Small intestine (tissue), 16 donors: ENCODE measurements around the gene RBMS1. TPM values are rescaled to one million over a fixed set of nuclear protein-coding genes. Genes with fewer than 3 reads are reported as not detected.
A peak's percentile ranks its signal among the peaks of the same experiment; 100 is the strongest.

Experiments used
- DNase-seq, 2 donors: peaks; one replicate each; pipeline versions ENCODE4 v3.0.0 to v3.0.0-alpha.2; 2013
- FAIRE-seq: peaks from 2 replicates; lab custom pipeline; 2012; peaks lifted over from hg19 to GRCh38; lab: Jason Lieb, UNC
- H3K27ac ChIP-seq, 3 donors: one replicate each; pipeline ENCODE4 v1.5.1; 2013; ENCODE audit warnings: low read length in 2 of 3, mild to moderate bottlenecking in 2 of 3, control low read depth in 1 of 3, inconsistent platforms in 1 of 3, low read depth in 1 of 3, moderate library complexity in 1 of 3
- H3K27me3 ChIP-seq, 3 donors: one replicate each; pipeline ENCODE4 v1.6.1; 2013; ENCODE audit warnings: low read length in 3 of 3, inconsistent platforms in 1 of 3; ENCODE audit not compliant: control insufficient read depth in 3 of 3, insufficient read depth in 3 of 3
- H3K36me3 ChIP-seq, 3 donors: one replicate each; pipeline ENCODE4 v1.6.1; 2013; ENCODE audit warnings: low read length in 3 of 3, inconsistent platforms in 1 of 3, low read depth in 1 of 3, mild to moderate bottlenecking in 1 of 3, moderate library complexity in 1 of 3; ENCODE audit not compliant: control insufficient read depth in 3 of 3, insufficient read depth in 2 of 3
- H3K4me1 ChIP-seq, 3 donors: one replicate each; pipeline ENCODE4 v1.6.1; 2013; ENCODE audit warnings: low read length in 2 of 3, inconsistent platforms in 1 of 3, low read depth in 1 of 3, mild to moderate bottlenecking in 1 of 3, moderate library complexity in 1 of 3; ENCODE audit not compliant: control insufficient read depth in 3 of 3, insufficient read depth in 2 of 3
- H3K4me3 ChIP-seq, 3 donors: one replicate each; pipeline ENCODE4 v1.5.1; 2013; ENCODE audit warnings: low read length in 3 of 3, control low read depth in 1 of 3, inconsistent platforms in 1 of 3, low read depth in 1 of 3, mild to moderate bottlenecking in 1 of 3, moderate library complexity in 1 of 3
- H3K9me3 ChIP-seq, 2 donors: one replicate each; pipeline ENCODE4 v1.6.1; 2013; ENCODE audit warnings: low read depth in 1 of 2, low read length in 1 of 2; ENCODE audit not compliant: control insufficient read depth in 2 of 2, insufficient read depth in 1 of 2
- WGBS, 3 donors: extraction: QIAGEN DNeasy Blood & Tissue Kit; methylation state at CpG; one replicate each; pipeline ENCODE4 v1.1.7; 2013; 5-methylcytosine and 5-hydroxymethylcytosine counted together
- long read RNA-seq, 10 donors: transcript quantifications; one replicate each; lab custom pipeline, GENCODE V29; 2026
- polyA plus RNA-seq, 4 donors: library from polyadenylated mRNA; stranded (reverse) in 3 of 4; unstranded in 1 of 4; fragments of 200-250 nt in 3 of 4; fragments of 120-200 nt in 1 of 4; gene quantifications; one replicate each; pipeline versions ENCODE4 v1.2.1 to v1.2.3, GENCODE V29; 2013
- donor health status: healthy with polysubstance abuse.
- donor health status: control.
- donor health status: control.
- donor health status: Bipolar disorder and iron deficiency.
- donor health status: healthy.

RBMS1 gene, protein sequence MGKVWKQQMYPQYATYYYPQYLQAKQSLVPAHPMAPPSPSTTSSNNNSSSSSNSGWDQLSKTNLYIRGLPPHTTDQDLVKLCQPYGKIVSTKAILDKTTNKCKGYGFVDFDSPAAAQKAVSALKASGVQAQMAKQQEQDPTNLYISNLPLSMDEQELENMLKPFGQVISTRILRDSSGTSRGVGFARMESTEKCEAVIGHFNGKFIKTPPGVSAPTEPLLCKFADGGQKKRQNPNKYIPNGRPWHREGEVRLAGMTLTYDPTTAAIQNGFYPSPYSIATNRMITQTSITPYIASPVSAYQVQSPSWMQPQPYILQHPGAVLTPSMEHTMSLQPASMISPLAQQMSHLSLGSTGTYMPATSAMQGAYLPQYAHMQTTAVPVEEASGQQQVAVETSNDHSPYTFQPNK
- polyA plus RNA-seq: 10 to 100 TPM in 2 of 4 donors, 1 to 10 TPM in 2; 2.0 to 21.4 (median 10.1) TPM
- long read RNA-seq, donor 1: 0 reads
- long read RNA-seq, donor 2, full-length matches to known transcripts: 2 of 2 reads
- long read RNA-seq, donor 2, partial matches to known transcripts: 0 of 2 reads
- long read RNA-seq, donor 2, other reads (novel, unspliced or antisense): 0 of 2 reads
- long read RNA-seq, donor 3, partial matches to known transcripts: 0 of 1 reads
- long read RNA-seq, donor 3, other reads (novel, unspliced or antisense): 0 of 1 reads
- long read RNA-seq, donor 4: 0 reads
- long read RNA-seq, donor 5, full-length matches to known transcripts: 2 of 2 reads
- long read RNA-seq, donor 5, partial matches to known transcripts: 0 of 2 reads
- long read RNA-seq, donor 5, other reads (novel, unspliced or antisense): 0 of 2 reads
- long read RNA-seq, donor 6, full-length matches to known transcripts: 2 of 2 reads
- long read RNA-seq, donor 6, partial matches to known transcripts: 0 of 2 reads
- long read RNA-seq, donor 6, other reads (novel, unspliced or antisense): 0 of 2 reads
- long read RNA-seq, donor 7: 0 reads
- long read RNA-seq, donor 8, full-length matches to known transcripts: 2 of 2 reads
- long read RNA-seq, donor 8, partial matches to known transcripts: 0 of 2 reads
- long read RNA-seq, donor 8, other reads (novel, unspliced or antisense): 0 of 2 reads
- long read RNA-seq, donor 9: 0 reads
- long read RNA-seq, donor 10, full-length matches to known transcripts: 12 of 25 reads
- long read RNA-seq, donor 10, partial matches to known transcripts: 13 of 25 reads
- long read RNA-seq, donor 10, other reads (novel, unspliced or antisense): 0 of 25 reads

DNA sequence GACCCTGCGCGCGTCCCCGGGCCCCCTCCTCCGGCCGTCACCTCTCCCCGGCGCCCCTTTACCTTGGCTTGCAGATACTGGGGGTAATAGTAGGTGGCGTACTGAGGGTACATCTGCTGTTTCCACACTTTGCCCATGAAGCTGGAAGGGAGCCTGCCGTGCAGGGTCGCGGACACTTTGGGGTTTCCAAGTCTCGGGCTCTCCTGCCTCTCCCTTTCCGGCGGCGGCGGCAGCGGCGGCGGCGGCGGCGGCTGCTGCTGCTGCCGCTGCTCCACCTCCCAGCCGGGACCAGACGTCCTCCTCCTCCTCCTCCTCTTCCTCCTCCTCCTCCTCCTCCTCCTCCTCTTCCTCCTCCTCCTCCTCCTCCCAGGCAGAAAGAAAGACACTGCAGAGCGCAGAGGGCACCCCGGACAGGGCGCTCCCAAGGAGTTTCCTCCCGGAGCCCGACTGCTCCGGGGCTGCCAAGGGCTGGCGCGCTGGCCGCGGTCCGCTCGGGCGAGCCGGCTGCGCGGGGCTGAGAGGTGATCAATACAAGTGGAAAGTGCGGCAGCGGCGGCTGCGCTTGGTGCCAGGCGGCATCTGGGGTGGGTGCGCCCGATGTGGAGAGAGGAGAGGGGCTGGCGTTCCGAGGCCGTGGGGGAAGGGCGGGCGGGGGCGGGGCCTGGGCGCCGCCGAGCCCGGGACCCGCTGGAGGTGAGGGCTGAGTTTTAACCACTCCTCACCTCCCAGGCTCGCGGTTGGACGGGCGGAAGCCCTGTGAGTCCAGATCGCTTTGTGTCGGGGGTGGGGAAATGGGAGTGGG, at the start of gene RBMS1:
Gene RBMS1 (minus strand): TSS at position 581 of the 802 bp plus-strand sequence. CDS start 444 bp downstream, at position 137.
- FAIRE-seq: no peak

DNA sequence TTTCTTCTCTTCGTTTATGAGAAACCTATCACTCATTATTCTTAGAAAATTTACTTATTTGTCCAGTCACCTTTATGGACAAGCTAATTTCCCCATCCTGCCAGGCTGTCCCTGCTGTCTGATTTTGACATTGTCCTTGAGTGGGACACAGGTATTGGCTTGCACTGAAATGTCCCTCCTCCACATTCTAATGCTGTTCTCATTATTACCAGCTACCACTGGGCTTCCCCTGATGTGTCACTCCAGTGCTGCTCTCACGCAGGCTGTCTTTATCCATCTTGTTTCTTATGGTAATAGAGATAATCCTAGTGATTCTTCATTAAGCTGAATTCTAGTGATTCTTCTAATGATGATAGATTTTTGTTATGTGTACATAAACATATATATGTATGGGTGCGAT, 48.1 kb upstream of the RBMS1 start:
- no peaks in the 10 kb centered on the region for H3K36me3 ChIP-seq
- WGBS, 3 donors: 84 to 96% (median 90%) methylated on average over 3 of the region's 3 CpGs
- no peaks in the 10 kb centered on the region for H3K9me3 ChIP-seq
- no peak overlapping the region for H3K27ac ChIP-seq
- H3K27me3 ChIP-seq: no peaks in the 10 kb centered on the region
- H3K4me3 ChIP-seq: no peak overlapping the region
- H3K4me1 ChIP-seq: no peaks in the 10 kb centered on the region
- no peak for FAIRE-seq
- DNase-seq: no peak

More for the DNA sequence above, at the start of gene RBMS1:
- DNase-seq: peak; percentile 42 to 76
- Histone ChIP-seq H3K4me3 (peak within 1 kb of the TSS; percentile 75 to 89 (median 85)), H3K36me3 (no peaks in the 10 kb centered on the region), H3K4me1 (peaks cover 0 to 5% (median 0%) of the 10 kb centered on the region in 3 donors), H3K9me3 (no peaks in the 10 kb centered on the region), H3K27me3 (peaks cover 0 to 11% (median 4%) of the 10 kb centered on the region in 3 donors), H3K27ac (peak within 1 kb of the TSS; percentile 61 to 96 (median 87))
- 0 to 1% (median 1%) methylated on average over 43 to 66 of the region's 66 CpGs for WGBS, 3 donors

DNA sequence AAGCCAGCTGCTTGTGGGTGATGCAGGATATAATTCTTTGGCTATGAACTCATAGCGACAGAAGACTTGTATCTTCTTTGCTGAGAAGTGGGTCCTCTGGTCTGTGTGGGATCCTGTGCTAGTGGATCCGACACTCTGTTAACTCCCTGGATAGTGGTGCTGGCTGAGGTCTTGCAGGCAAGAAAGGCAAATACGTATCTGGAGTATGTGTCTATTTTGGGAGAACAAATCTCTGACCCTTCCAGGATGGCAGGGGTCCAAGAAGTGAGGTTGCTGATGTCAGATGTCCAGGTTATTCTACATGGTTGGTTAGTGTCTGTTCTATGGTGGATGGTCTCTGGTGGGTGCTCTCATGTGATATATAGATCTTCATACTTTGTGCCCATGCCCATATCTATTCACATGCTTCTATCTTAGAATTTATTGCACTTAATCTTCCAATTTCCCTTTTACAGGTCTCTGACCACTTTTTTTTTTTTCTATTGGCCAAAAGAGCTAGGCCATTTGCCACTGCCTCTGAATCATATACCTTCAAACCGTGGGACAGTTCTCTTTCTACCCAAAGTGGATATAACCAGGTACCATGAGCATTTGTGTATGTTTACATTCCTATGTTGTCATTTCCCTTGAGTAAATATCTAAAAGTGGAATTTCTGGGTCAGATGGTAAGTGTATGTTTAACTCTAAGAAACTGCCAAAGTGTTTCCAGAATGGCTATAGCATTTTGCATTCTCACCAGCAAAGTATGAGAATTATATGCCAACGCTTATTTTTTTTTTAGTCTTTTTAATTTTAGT, 45.1 kb upstream of the RBMS1 start:
- no peak for DNase-seq
- FAIRE-seq: no peak
- no peak overlapping the region for H3K27ac ChIP-seq
- H3K4me3 ChIP-seq: no peak overlapping the region
- H3K27me3 ChIP-seq: no peaks in the 10 kb centered on the region
- H3K36me3 ChIP-seq: no peaks in the 10 kb centered on the region
- H3K9me3 ChIP-seq: no peaks in the 10 kb centered on the region
- WGBS, 3 donors: 78 to 83% (median 81%) methylated on average over 5 of the region's 5 CpGs
- no peaks in the 10 kb centered on the region for H3K4me1 ChIP-seq

DNA sequence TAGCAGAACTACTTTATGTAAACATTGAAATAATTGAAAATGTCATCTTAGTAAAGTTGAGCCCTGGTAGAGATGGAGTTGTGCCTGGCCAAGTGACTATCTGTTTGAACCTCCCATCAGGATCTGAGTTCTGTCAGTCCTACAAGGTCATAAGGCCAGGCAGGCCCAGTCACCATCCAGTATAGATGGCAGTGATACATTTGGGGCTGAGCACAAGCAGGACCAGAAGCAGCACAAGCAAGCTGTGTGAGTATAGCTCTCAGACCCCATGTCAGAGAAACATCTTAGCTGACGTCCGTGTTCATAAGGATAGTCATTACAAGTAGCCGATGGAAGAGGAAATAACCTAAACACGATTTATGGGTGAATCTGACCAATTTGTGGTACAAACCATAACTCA, 44.5 kb upstream of the RBMS1 start:
- no peaks in the 10 kb centered on the region for H3K36me3 ChIP-seq
- no peak for FAIRE-seq
- H3K4me1 ChIP-seq: no peaks in the 10 kb centered on the region
- no peak overlapping the region for H3K4me3 ChIP-seq
- H3K9me3 ChIP-seq: no peaks in the 10 kb centered on the region
- no peak for DNase-seq
- no peaks in the 10 kb centered on the region for H3K27me3 ChIP-seq
- WGBS, 3 donors: 86 to 93% (median 87%) methylated on average over 4 of the region's 4 CpGs
- H3K27ac ChIP-seq: no peak overlapping the region

DNA sequence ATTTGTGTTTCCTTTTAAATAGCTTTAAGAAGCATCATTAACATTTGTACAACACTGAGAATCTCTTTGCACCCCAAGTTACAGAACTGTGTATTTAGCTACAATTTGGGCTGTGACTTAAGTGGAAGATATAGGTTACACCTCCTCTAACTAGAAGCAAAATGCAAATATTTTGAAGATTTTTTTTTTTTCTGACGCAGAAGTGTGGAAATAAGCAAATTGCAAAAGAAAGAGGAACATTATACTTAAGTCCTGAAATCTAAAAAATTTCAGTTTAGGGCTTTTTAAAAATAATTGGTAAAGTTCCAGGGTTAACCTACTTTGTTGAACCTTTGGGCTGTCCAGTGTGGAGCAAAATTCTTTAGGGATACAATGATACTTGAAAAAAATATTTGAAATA, 41.4 kb upstream of the RBMS1 start:
- WGBS, 3 donors: 82 to 96% (median 88%) methylated on average over 1 of the region's 1 CpG
- no peak overlapping the region for H3K4me3 ChIP-seq
- H3K36me3 ChIP-seq: no peaks in the 10 kb centered on the region
- FAIRE-seq: no peak
- no peaks in the 10 kb centered on the region for H3K4me1 ChIP-seq
- no peaks in the 10 kb centered on the region for H3K9me3 ChIP-seq
- H3K27ac ChIP-seq: no peak overlapping the region
- no peaks in the 10 kb centered on the region for H3K27me3 ChIP-seq
- no peak for DNase-seq

DNA sequence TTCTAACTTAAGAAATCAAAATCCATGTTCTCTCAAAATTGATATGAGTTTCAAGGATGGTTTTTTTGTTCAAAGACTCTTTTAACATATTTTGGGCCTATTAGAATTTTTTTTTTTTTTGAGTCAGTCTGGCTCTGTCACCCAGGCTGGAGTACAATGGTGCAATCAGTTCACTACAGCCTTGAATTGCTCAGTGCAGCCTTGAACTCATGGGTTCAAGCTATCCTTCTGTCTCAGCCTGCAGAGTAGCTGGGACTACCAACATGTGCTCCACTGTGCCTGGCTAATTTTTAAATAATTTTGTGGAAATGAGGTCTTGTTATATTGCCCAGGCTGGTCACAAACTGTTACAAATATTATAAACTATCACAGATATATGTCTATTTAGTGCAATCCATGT, 40.6 kb upstream of the RBMS1 start:
- Histone ChIP-seq H3K36me3 (no peaks in the 10 kb centered on the region), H3K27ac (no peak overlapping the region), H3K4me3 (no peak overlapping the region), H3K4me1 (no peaks in the 10 kb centered on the region), H3K27me3 (no peaks in the 10 kb centered on the region), H3K9me3 (no peaks in the 10 kb centered on the region)
- no peak for DNase-seq
- no peak for FAIRE-seq

DNA sequence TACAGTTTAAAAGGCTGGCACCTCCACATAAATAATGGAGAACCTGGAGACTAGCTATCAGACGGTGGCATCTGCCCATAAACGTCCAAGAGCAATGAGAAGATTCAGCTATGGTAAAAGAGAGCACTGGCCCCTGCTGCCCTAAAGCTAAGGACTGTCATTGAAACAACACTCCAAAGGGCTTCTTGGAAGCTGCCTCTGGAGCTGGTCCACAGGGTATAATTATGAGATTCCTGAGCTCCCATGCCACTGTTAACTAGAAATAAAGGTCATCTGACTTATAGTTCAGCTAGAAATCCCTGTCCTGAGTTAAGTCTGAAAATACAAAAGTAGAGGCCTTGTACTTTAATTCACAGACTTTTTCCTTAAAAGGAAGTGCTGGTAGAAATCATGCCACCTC, 39.9 kb upstream of the RBMS1 start:
- Histone ChIP-seq H3K27ac (no peak overlapping the region), H3K36me3 (no peaks in the 10 kb centered on the region), H3K27me3 (no peaks in the 10 kb centered on the region), H3K9me3 (no peaks in the 10 kb centered on the region), H3K4me3 (no peak overlapping the region), H3K4me1 (no peaks in the 10 kb centered on the region)
- no peak for FAIRE-seq
- DNase-seq: no peak
- 68 to 84% (median 73%) methylated on average over 2 of the region's 2 CpGs for WGBS, 3 donors
